ENCODE results near the gene CLMP.

The CLMP gene

GRCh38 chr11:123035831-123036230 lies 159.2 kb downstream of the CLMP start:
- DNase-seq (ENCODE audit: extremely low read depth, low read depth), result no peak
- no peak for TF ChIP-seq CTCF (IDR thresholded peaks at IDR 0.05; ENCODE audit: low read depth, low read length)

GRCh38 chr11:123034597-123034996 lies 160.5 kb downstream of the CLMP start:
- no peak for TF ChIP-seq CTCF (IDR thresholded peaks at IDR 0.05; ENCODE audit: low read depth, low read length)
- no peak for DNase-seq (ENCODE audit: extremely low read depth, low read depth)

- peak; percentile 30 for TF ChIP-seq CTCF (IDR thresholded peaks at IDR 0.05; ENCODE audit: low read depth, low read length)
- no peak for DNase-seq (ENCODE audit: extremely low read depth, low read depth)
Observed at GRCh38 chr11:123033895-123034294, 161.2 kb downstream of the CLMP start.

GRCh38 chr11:123030517-123030916 lies 164.5 kb downstream of the CLMP start:
- no peak for DNase-seq (ENCODE audit: extremely low read depth, low read depth)

GRCh38 chr11:123020968-123021367 lies 174.1 kb downstream of the CLMP start:
- no peak for DNase-seq (ENCODE audit: extremely low read depth, low read depth)
- peak; percentile 73 for TF ChIP-seq CTCF (IDR thresholded peaks at IDR 0.05; ENCODE audit: low read depth, low read length)

More at GRCh38 chr11:123030517-123030916, 164.5 kb downstream of the CLMP start:
- TF ChIP-seq CTCF (IDR thresholded peaks at IDR 0.05; ENCODE audit: low read depth, low read length), result no peak

All from AG09319 (cell line).